ENCODE results near the gene ITPR2. TPM values are rescaled to one million over a fixed set of nuclear protein-coding genes. Genes with fewer than 3 reads are reported as not detected.

The ITPR2 gene
- total and polyA plus RNA-seq, 2 of the 8 experiments (the other 6 are each of a cell fraction or from before 2014, with no cell fraction given) = 4.1 to 48.3 TPM

- Histone ChIP-seq H3K4me2 (ENCODE audit: insufficient read depth in 1 of 2, low read depth in 2 of 2, low read length in 2 of 2) (no peak overlapping the region), H3K36me3 (ENCODE audit: control insufficient read depth in 2 of 4, insufficient read depth in 4 of 4, low read length in 3 of 4) (peaks cover 0 to 3% (median 2%) of the 10 kb centered on the region in 4 experiments; a peak in 4 of 8 replicates), H3K79me1 (ENCODE audit: low read depth, low read length) (no peaks in the 10 kb centered on the region), H3K27ac (ENCODE audit: low read depth, low read length) (no peak overlapping the region), H3K4ac (replicated peaks; ENCODE audit: insufficient read length, low read depth, low read length) (no peak overlapping the region), H3K56ac (replicated peaks; ENCODE audit: insufficient read length, low read depth, low read length) (no peak overlapping the region), H3K9me3 (ENCODE audit: insufficient read depth in 2 of 2, low read depth in 1 of 2, low read length in 1 of 2) (no peaks in the 10 kb centered on the region), H4K5ac (ENCODE audit: insufficient read length, low read depth, low read length) (no peak overlapping the region), H3K14ac (ENCODE audit: insufficient read length) (no peak overlapping the region), H3K4me1 (replicated peaks in 1 of 4; ENCODE audit: control insufficient read depth in 3 of 4, insufficient read depth in 4 of 4, low read length in 3 of 4) (peaks cover 0 to 4% (median 2%) of the 10 kb centered on the region in 4 experiments; a peak in 2 of 7 replicates), H2BK20ac (ENCODE audit: low read length) (no peak overlapping the region), H3K23ac (ENCODE audit: insufficient read length) (no peak overlapping the region), H2BK15ac (ENCODE audit: low read length) (no peak overlapping the region), H2AK5ac (ENCODE audit: low read depth, low read length) (no peak overlapping the region), H3K18ac (ENCODE audit: extremely low read depth, low read length) (no peak overlapping the region), H2AFZ (ENCODE audit: low read length) (no peak overlapping the region), H3K27me3 (replicated peaks in 1 of 4; ENCODE audit: control insufficient read depth in 3 of 4, extremely low read depth in 1 of 4, insufficient read depth in 3 of 4, low read length in 3 of 4) (no peaks in the 10 kb centered on the region), H4K20me1 (replicated peaks in 1 of 2; ENCODE audit: control insufficient read depth in 1 of 2, insufficient read depth in 2 of 2, low read length in 2 of 2) (no peaks in the 10 kb centered on the region), H2BK5ac (ENCODE audit: low read depth, low read length) (no peak overlapping the region), H4K91ac (replicated peaks; ENCODE audit: insufficient read length, low read length) (no peak overlapping the region), H3K23me2 (ENCODE audit: low read depth, low read length) (no peaks in the 10 kb centered on the region), H3K4me3 (ENCODE audit: extremely low read depth in 1 of 4, insufficient read depth in 2 of 4, low read depth in 3 of 4, low read length in 4 of 4) (no peak overlapping the region), H3K9ac (replicated peaks in 1 of 4; ENCODE audit: extremely low read depth in 1 of 4, low read depth in 3 of 4, low read length in 3 of 4) (no peak overlapping the region), H4K8ac (ENCODE audit: extremely low read depth, insufficient read depth, low read length) (no peak overlapping the region), H2BK12ac (ENCODE audit: low read depth, low read length) (no peak overlapping the region), H3K79me2 (ENCODE audit: control insufficient read depth in 1 of 2, insufficient read depth in 2 of 2, low read length in 2 of 2) (no peaks in the 10 kb centered on the region), H2BK120ac (replicated peaks; ENCODE audit: low read depth, low read length) (no peak overlapping the region)
- ChIA-PET POLR2A (ENCODE audit: partially characterized antibody) (interaction anchor here (0.8 kb wide), 1 partner anchor 50 kb away, joined by 3 read pairs; no protein-coding TSS in a partner anchor), CTCF (ENCODE audit: partially characterized antibody) (interaction anchor here (0.6 to 3.2 kb wide), 30 partner anchors 9 to 373 kb away, joined by 3 to 21 read pairs (median 4); partner anchors contain the start of gene MED21)
- TF ChIP-seq BCL11A (IDR thresholded peaks at IDR 0.05; ENCODE audit: low read depth in 2 of 2, low read length in 2 of 2) = no peak
- no peak for TF ChIP-seq EZH2 (IDR thresholded peaks at IDR 0.05; ENCODE audit: low read depth, low read length, severe bottlenecking)
- no peak for TF ChIP-seq CBX5 (IDR thresholded peaks at IDR 0.05; ENCODE audit: low read depth, low read length)
- TF ChIP-seq PHF8 (conservative IDR thresholded peaks at IDR 0.05; ENCODE audit: low read depth, low read length) = no peak
- peak in 2 of 3 experiments; percentile 33 to 34; a peak in 2 of 4 replicates for TF ChIP-seq CTCF (IDR thresholded peaks at IDR 0.05; ENCODE audit: control extremely low read depth in 1 of 3, insufficient read depth in 1 of 3, low read depth in 1 of 3, low read length in 3 of 3)
- no peak for TF ChIP-seq SUZ12 (IDR thresholded peaks at IDR 0.05; ENCODE audit: low read length)
- no peak for TF ChIP-seq FOSL1 (IDR thresholded peaks at IDR 0.05; ENCODE audit: insufficient read depth, low read depth, low read length)
- peak; percentile 53 to 60 for TF ChIP-seq RAD21 (IDR thresholded peaks at IDR 0.05 in 1 of 2, conservative IDR thresholded peaks at IDR 0.05 in 1 of 2; ENCODE audit: low read depth in 2 of 2, low read length in 2 of 2)
- FAIRE-seq (no peak), DNase-seq (ENCODE audit: low read depth in 1 of 2, low spot score in 2 of 2) (no peak)
- WGBS, 2 experiments (ENCODE audit: extremely low coverage in 1 of 2, insufficient coverage in 1 of 2, insufficient read length in 1 of 2, insufficient replicate concordance in 2 of 2, low coverage in 1 of 2, low lambda C conversion rate in 2 of 2, missing lambda C conversion rate in 1 of 2) = 83% methylated on average over 1 of the region's 1 CpG; no CpG with 5 or more reads in 1 of the 2 experiments
Measured at GRCh38 chr12:26701604-26702215, 131.3 kb downstream of the ITPR2 start.
